Neural cell (in vitro differentiated cells): ENCODE data around the gene ENOX1.

Source experiments
- EZH2 ChIP-seq: fragments of 200-600, 300-800 bp; shearing (Covaris generic), sonication (generic); IDR thresholded peaks from 2 replicates; pipeline ENCODE4 v1.6.1; 2014; ENCODE audit warnings: antibody characterized with exemption, low read length, borderline replicate concordance, mild to moderate bottlenecking; ENCODE audit not compliant: insufficient read depth, poor library complexity, severe bottlenecking
- REST ChIP-seq: IDR thresholded peaks from 2 replicates; pipeline ENCODE4 v1.6.1; 2012; ENCODE audit warnings: borderline replicate concordance

GRCh38 chr13:43473437-43473836, 313.3 kb downstream of the ENOX1 start:
- TF ChIP-seq REST (no peak), EZH2 (no peak)
